ENCODE data around the gene ANKH.

DNA sequence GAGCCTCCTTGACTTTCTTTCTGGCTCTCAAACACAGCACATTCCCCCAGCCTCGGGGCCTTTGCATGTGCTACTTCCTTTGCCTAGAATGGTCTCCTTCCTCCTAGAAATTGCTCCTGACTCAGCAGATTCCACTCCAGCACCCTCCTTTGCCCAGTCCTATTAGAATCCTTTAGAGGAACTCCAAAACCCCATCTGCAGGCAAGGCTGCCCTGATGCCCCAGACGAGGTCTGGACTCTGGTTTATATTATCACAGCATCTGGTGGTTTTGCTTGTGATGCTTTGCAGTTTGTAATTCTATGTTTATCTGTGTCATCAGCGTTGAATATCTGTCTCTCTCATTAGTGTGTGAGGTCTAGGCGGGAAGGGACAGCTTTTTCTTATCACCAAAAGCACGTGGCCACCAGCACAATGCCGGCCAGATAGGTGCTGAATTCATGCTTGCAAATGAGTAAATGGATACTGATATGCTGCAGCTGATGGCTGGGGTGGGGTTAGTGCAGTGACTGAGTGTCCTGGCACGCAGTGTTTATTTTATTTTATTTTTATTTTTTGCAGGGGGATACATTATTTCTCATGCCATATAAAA, 30.0 kb upstream of the ANKH start:
- TF ChIP-seq, protein P1, sequence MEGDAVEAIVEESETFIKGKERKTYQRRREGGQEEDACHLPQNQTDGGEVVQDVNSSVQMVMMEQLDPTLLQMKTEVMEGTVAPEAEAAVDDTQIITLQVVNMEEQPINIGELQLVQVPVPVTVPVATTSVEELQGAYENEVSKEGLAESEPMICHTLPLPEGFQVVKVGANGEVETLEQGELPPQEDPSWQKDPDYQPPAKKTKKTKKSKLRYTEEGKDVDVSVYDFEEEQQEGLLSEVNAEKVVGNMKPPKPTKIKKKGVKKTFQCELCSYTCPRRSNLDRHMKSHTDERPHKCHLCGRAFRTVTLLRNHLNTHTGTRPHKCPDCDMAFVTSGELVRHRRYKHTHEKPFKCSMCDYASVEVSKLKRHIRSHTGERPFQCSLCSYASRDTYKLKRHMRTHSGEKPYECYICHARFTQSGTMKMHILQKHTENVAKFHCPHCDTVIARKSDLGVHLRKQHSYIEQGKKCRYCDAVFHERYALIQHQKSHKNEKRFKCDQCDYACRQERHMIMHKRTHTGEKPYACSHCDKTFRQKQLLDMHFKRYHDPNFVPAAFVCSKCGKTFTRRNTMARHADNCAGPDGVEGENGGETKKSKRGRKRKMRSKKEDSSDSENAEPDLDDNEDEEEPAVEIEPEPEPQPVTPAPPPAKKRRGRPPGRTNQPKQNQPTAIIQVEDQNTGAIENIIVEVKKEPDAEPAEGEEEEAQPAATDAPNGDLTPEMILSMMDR (IDR thresholded peaks at IDR 0.05; ENCODE audit: low read depth, low read length, poor library complexity, severe bottlenecking) = no peak
- no peak for TF ChIP-seq EZH2phosphoT487 (IDR thresholded peaks at IDR 0.05; ENCODE audit: borderline replicate concordance, low read length)

Measured in DOHH2 (cell line).